Stimulated activated CD4-positive, alpha-beta T cell treated with anti-CD3 and anti-CD28 coated beads, Interleukin-2, amount 100 ng/mL, for 48 hours (primary cell): ENCODE results near the gene GOLGA8F.
"Not testable (repeated sequence)": the region's sequence is repeated elsewhere in the genome, so short reads cannot be mapped to it uniquely, and the experiment has no call there.

Experiments
- DNase-seq, 2 donors: peaks; one replicate each; pipeline ENCODE4 v3.0.0-alpha.2; 2020

Gene GOLGA8F, protein sequence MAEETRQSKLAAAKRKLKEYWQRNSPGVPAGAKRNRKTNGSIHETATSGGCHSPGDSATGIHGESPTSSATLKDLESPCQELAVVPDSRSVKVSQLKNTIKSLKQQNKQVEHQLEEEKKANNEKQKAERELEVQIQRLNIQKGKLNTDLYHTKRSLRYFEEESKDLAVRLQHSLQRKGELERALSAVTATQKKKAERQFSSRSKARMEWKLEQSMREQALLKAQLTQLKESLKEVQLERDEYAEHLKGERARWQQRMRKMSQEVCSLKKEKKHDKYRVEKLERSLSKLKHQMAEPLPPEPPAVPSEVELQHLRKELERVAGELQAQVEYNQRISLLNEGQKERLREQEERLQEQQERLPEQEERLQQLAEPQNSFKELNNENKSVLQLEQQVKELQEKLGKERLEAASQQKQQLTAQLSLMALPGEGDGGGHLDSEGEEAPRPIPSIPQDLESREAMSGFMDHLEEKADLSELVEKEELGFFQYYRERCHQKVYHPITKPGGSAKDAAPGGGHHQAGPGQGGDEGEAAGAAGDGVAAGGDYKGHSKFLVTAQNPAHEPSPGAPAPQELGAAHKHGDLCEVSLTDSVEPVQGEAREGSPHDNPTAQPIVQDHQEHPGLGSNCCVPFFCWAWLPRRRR

DNA sequence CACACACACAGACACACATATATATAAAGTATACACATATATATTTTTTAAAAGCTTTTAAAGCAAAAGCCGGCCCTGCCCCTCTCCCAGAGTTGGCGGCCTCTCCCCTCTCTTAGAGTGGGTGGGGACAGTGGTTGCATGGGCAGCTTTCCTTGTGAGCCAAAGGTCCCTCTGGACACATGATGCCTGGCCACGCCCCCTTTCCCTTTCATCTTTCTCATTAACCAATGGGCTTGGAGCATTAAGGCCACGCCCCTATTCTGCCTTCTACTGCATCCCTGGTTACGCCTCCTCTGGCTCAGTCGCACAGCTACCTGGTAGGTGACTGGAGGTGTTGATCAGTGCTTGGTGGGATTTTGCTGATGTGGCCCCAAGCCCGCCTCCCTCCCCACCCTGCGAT is at the start of gene GOLGA8F:
TSS of gene GOLGA8F (plus strand) at position 301 of the 400 bp plus-strand sequence. CDS start at position 399, 98 bp downstream.
- DNase-seq: not testable (repeated sequence)

GRCh38 chr15:28357984-28358383 is 20.5 kb upstream of the GOLGA8F start, which contains the start of gene GOLGA6L24:
Gene GOLGA6L24 (minus strand): TSS chr15:28358084. CDS start chr15:28358023, 61 bp downstream.
- DNase-seq: not testable (repeated sequence)

- DNase-seq: not testable (repeated sequence)
Measured at GRCh38 chr15:28365502-28365901, 13.0 kb upstream of the GOLGA8F start.

DNA sequence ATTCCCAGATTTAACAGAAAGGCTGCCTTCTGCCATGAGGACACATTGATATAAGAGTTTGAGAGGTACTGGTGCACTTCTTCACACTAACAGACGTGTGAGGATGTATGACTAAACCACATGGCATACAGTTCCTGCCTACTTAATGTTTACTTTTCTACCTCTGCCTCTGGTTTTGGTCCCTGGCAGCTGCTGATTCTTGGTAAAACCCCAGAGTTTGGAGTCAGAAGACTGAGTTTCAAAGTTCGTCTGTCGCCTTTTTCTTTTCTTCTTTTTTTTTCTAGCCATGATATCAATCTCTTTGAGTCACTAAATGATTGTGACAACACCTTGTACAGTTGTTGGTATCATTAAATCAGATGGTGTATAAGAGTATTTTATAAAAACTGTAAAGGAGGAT is 1.6 kb downstream of the GOLGA8F start:
- DNase-seq: not testable (repeated sequence)

GRCh38 chr15:28396022-28396421 is 17.6 kb downstream of the GOLGA8F start:
- not testable (repeated sequence) for DNase-seq

GRCh38 chr15:28402774-28403435 is 24.4 kb downstream of the GOLGA8F start:
- not testable (repeated sequence) for DNase-seq

DNA sequence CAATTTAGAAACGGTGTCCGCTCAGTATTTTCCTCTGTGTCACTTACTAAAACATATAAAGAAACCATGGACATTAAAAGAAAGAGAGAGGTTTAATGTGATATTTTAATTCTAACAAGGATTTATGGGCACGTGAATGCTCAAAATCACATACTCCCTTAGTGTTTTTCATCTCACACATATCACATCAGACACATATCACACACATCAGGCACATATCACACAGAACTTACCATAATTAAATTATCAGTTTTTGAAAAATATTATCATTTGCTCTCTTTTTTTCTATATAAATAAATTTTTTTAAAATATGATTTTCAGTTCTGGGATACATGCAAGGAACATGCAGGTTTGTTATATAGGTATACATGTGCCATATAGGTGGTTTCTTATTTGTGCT is 42.0 kb downstream of the GOLGA8F start:
- not testable (repeated sequence) for DNase-seq

- DNase-seq: not testable (repeated sequence)
Measured at GRCh38 chr15:28435594-28435993, 57.1 kb downstream of the GOLGA8F start.
